Liver (tissue), 9 donors: ENCODE results near the gene MARK3. TPM values are rescaled to one million over a fixed set of nuclear protein-coding genes. Genes with fewer than 3 reads are reported as not detected.

Source experiments
- DNase-seq: peaks from one replicate; pipeline ENCODE4 v3.0.0-alpha.2; 2017; ENCODE audit warnings: low spot score
- H3K27ac ChIP-seq, 2 donors: one replicate each; pipeline ENCODE4 v1.7.0; 2013; ENCODE audit warnings: inconsistent platforms in 2 of 2, low read length in 2 of 2, control low read depth in 1 of 2, low read depth in 1 of 2, mild to moderate bottlenecking in 1 of 2
- H3K27me3 ChIP-seq, 4 donors: one replicate each; pipeline versions ENCODE4 v1.6.1 to v1.7.0; 2013; ENCODE audit warnings: low read length in 3 of 4, inconsistent platforms in 1 of 4, mild to moderate bottlenecking in 1 of 4, moderate library complexity in 1 of 4; ENCODE audit not compliant: control insufficient read depth in 4 of 4, insufficient read depth in 4 of 4
- H3K36me3 ChIP-seq, 4 donors: one replicate each; pipeline versions ENCODE4 v1.6.1 to v1.7.0; 2013; ENCODE audit warnings: low read length in 3 of 4, mild to moderate bottlenecking in 3 of 4, low read depth in 1 of 4, moderate library complexity in 1 of 4; ENCODE audit not compliant: control insufficient read depth in 4 of 4, insufficient read depth in 3 of 4
- H3K4me1 ChIP-seq, 4 donors: one replicate each; pipeline versions ENCODE4 v1.6.1 to v1.7.0; 2013; ENCODE audit warnings: low read length in 3 of 4, mild to moderate bottlenecking in 3 of 4, moderate library complexity in 1 of 4; ENCODE audit not compliant: control insufficient read depth in 4 of 4, insufficient read depth in 4 of 4
- H3K4me3 ChIP-seq, 3 donors: one replicate each; pipeline versions ENCODE4 v1.6.1 to v1.7.0; 2013; ENCODE audit warnings: low read length in 3 of 3, control low read depth in 1 of 3, low read depth in 1 of 3, mild to moderate bottlenecking in 1 of 3
- H3K9ac ChIP-seq, 2 donors: one replicate each; pipeline ENCODE4 v1.7.0; 2013; ENCODE audit warnings: low read length in 2 of 2, mild to moderate bottlenecking in 2 of 2, moderate library complexity in 2 of 2, control low read depth in 1 of 2, low read depth in 1 of 2
- H3K9me3 ChIP-seq, 4 donors: one replicate each; pipeline versions ENCODE4 v1.6.1 to v1.7.0; 2013; ENCODE audit warnings: low read length in 3 of 4; ENCODE audit not compliant: control insufficient read depth in 4 of 4
- EGR1 ChIP-seq, 2 donors: IDR thresholded peaks; 2 replicates each; pipeline ENCODE4 v1.6.1; 2016 to 2018; ENCODE audit warnings: antibody characterized with exemption in 2 of 2, low read depth in 2 of 2
- FOXA1 ChIP-seq: IDR thresholded peaks from 2 replicates; pipeline ENCODE4 v1.6.1; 2016; ENCODE audit warnings: antibody characterized with exemption
- FOXA2 ChIP-seq: IDR thresholded peaks from 2 replicates; pipeline ENCODE4 v1.6.1; 2016; ENCODE audit warnings: antibody characterized with exemption
- GABPA ChIP-seq, 2 donors: IDR thresholded peaks in 1 of 2; conservative IDR thresholded peaks in 1 of 2; 2 replicates each; pipeline ENCODE4 v1.6.1; 2016; ENCODE audit warnings: antibody characterized with exemption in 2 of 2, mild to moderate bottlenecking in 1 of 2, moderate library complexity in 1 of 2
- HNF4A ChIP-seq, 2 donors: conservative IDR thresholded peaks; 2 replicates each; pipeline ENCODE4 v1.6.1; 2016; ENCODE audit warnings: antibody characterized with exemption in 2 of 2, mild to moderate bottlenecking in 2 of 2
- HNF4G ChIP-seq: IDR thresholded peaks from 2 replicates; pipeline ENCODE4 v1.6.1; 2016; ENCODE audit warnings: antibody characterized with exemption
- JUND ChIP-seq, 2 donors: IDR thresholded peaks; 2 replicates each; pipeline ENCODE4 v1.6.1; 2016; ENCODE audit warnings: antibody characterized with exemption in 2 of 2
- NR2F2 ChIP-seq: IDR thresholded peaks from 2 replicates; pipeline ENCODE4 v1.6.1; 2016; ENCODE audit warnings: antibody characterized with exemption
- RAD21 ChIP-seq, 2 donors: IDR thresholded peaks; 2 replicates each; pipeline ENCODE4 v1.6.1; 2016; ENCODE audit warnings: antibody characterized with exemption in 2 of 2, mild to moderate bottlenecking in 2 of 2
- RXRA ChIP-seq, 2 donors: IDR thresholded peaks; 2 replicates each; pipeline ENCODE4 v1.6.1; 2017 to 2018; ENCODE audit warnings: antibody characterized with exemption in 2 of 2, mild to moderate bottlenecking in 1 of 2
- SP1 ChIP-seq: IDR thresholded peaks from 2 replicates; pipeline ENCODE4 v1.6.1; 2018; ENCODE audit warnings: antibody characterized with exemption, mild to moderate bottlenecking
- TAF1 ChIP-seq: conservative IDR thresholded peaks from 2 replicates; pipeline ENCODE4 v1.6.1; 2016; ENCODE audit warnings: antibody characterized with exemption, mild to moderate bottlenecking
- YY1 ChIP-seq: IDR thresholded peaks from 2 replicates; pipeline ENCODE4 v1.6.1; 2016; ENCODE audit warnings: antibody characterized with exemption, mild to moderate bottlenecking
- WGBS: extraction: QIAGEN DNeasy Blood & Tissue Kit; methylation state at CpG from one replicate; pipeline ENCODE4 v1.1.7; 2013; 5-methylcytosine and 5-hydroxymethylcytosine counted together
- polyA plus RNA-seq, 2 donors: library from polyadenylated mRNA; stranded (reverse) in 1 of 2; unstranded in 1 of 2; fragments of 200-250 nt in 1 of 2; fragments of >200 nt in 1 of 2; fragmentation: Nextera tagmentation in 1 of 2; extraction: Ambion mirVana in 1 of 2; gene quantifications; one replicate each; pipeline versions ENCODE4 v1.2.1 to v1.2.3, GENCODE V29; 2013 to 2015
- total RNA-seq, 2 donors: library from RNA; depleted of rRNA; stranded (reverse); fragments of >200 nt; gene quantifications; one replicate each; pipeline ENCODE4 v1.2.3, GENCODE V29; 2014
- TF ChIP-seq, protein P1 (sequence below): fragments of 150-350 bp; IDR thresholded peaks from 2 replicates; pipeline ENCODE4 v1.5.1; 2017; ENCODE audit warnings: improper control_type of control experiment, low read depth, low read length; ENCODE audit not compliant: missing input control
- TF ChIP-seq, protein P2 (sequence below): IDR thresholded peaks from 2 replicates; pipeline ENCODE4 v1.6.1; 2016; ENCODE audit warnings: antibody characterized with exemption, mild to moderate bottlenecking
- TF ChIP-seq, protein P3 (sequence below): IDR thresholded peaks from 2 replicates; pipeline ENCODE4 v1.6.1; 2016; ENCODE audit warnings: antibody characterized with exemption
- TF ChIP-seq, protein P4 (sequence below): IDR thresholded peaks from 2 replicates; pipeline ENCODE4 v1.6.1; 2016; ENCODE audit warnings: antibody characterized with exemption
- TF ChIP-seq, protein P5 (sequence below): IDR thresholded peaks from 2 replicates; pipeline ENCODE4 v1.6.1; 2016; ENCODE audit warnings: antibody characterized with exemption
- donor health status: healthy.
- donor health status: healthy.
- donor health status: healthy.
- donor health status: healthy.
- donor health status: healthy.

The MARK3 gene
- total and polyA plus RNA-seq, 4 donors: 14.1 to 86.0 (median 33.0) TPM

DNA sequence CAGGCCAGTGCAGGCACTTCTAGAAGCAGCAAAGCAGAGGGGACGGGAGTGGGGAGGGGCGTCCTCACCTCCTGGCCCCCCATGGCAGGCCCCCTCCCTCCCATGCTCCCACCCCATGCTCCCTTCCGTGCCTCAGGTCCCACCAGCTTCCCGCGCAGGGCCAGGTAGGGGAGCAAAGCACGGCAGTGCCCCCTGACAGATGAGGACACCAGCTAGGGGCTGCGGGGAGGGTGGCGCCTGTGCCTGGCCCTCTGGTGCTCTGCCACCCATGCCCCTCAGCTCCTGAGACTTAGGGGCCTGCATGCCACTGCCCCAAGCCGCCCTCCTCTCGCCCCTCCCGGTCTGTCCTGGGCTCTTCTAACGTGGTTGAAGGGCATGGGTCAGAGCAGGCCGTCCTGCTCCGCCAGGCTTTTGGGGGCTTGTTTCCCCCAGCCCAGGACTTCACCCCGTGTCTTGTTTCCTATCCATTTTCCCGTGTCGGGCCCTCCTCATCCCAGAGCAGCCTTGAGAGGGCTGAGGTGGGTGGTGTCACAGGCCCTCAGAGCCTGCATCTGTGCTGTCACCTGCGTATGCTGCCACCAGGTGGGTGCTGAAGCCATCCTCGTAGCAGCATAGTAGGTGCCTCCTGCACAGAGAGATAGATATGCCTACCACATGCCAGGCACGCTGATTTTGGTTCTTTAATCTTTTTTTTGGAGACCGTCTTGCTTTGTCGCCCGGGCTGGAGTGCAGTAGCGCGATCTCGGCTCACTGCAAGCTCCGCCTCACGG lies 154.0 kb downstream of the MARK3 start:
- peaks cover 0 to 13% (median 0%) of the 10 kb centered on the region in 4 donors for H3K36me3 ChIP-seq
- TF ChIP-seq SP1: no peak
- TF ChIP-seq, protein P1, sequence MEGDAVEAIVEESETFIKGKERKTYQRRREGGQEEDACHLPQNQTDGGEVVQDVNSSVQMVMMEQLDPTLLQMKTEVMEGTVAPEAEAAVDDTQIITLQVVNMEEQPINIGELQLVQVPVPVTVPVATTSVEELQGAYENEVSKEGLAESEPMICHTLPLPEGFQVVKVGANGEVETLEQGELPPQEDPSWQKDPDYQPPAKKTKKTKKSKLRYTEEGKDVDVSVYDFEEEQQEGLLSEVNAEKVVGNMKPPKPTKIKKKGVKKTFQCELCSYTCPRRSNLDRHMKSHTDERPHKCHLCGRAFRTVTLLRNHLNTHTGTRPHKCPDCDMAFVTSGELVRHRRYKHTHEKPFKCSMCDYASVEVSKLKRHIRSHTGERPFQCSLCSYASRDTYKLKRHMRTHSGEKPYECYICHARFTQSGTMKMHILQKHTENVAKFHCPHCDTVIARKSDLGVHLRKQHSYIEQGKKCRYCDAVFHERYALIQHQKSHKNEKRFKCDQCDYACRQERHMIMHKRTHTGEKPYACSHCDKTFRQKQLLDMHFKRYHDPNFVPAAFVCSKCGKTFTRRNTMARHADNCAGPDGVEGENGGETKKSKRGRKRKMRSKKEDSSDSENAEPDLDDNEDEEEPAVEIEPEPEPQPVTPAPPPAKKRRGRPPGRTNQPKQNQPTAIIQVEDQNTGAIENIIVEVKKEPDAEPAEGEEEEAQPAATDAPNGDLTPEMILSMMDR: no peak
- TF ChIP-seq, protein P2, sequence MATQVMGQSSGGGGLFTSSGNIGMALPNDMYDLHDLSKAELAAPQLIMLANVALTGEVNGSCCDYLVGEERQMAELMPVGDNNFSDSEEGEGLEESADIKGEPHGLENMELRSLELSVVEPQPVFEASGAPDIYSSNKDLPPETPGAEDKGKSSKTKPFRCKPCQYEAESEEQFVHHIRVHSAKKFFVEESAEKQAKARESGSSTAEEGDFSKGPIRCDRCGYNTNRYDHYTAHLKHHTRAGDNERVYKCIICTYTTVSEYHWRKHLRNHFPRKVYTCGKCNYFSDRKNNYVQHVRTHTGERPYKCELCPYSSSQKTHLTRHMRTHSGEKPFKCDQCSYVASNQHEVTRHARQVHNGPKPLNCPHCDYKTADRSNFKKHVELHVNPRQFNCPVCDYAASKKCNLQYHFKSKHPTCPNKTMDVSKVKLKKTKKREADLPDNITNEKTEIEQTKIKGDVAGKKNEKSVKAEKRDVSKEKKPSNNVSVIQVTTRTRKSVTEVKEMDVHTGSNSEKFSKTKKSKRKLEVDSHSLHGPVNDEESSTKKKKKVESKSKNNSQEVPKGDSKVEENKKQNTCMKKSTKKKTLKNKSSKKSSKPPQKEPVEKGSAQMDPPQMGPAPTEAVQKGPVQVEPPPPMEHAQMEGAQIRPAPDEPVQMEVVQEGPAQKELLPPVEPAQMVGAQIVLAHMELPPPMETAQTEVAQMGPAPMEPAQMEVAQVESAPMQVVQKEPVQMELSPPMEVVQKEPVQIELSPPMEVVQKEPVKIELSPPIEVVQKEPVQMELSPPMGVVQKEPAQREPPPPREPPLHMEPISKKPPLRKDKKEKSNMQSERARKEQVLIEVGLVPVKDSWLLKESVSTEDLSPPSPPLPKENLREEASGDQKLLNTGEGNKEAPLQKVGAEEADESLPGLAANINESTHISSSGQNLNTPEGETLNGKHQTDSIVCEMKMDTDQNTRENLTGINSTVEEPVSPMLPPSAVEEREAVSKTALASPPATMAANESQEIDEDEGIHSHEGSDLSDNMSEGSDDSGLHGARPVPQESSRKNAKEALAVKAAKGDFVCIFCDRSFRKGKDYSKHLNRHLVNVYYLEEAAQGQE: no peak
- no peak for TF ChIP-seq FOXA1
- TF ChIP-seq, protein P3, sequence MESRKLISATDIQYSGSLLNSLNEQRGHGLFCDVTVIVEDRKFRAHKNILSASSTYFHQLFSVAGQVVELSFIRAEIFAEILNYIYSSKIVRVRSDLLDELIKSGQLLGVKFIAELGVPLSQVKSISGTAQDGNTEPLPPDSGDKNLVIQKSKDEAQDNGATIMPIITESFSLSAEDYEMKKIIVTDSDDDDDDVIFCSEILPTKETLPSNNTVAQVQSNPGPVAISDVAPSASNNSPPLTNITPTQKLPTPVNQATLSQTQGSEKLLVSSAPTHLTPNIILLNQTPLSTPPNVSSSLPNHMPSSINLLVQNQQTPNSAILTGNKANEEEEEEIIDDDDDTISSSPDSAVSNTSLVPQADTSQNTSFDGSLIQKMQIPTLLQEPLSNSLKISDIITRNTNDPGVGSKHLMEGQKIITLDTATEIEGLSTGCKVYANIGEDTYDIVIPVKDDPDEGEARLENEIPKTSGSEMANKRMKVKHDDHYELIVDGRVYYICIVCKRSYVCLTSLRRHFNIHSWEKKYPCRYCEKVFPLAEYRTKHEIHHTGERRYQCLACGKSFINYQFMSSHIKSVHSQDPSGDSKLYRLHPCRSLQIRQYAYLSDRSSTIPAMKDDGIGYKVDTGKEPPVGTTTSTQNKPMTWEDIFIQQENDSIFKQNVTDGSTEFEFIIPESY: no peak
- no peak for TF ChIP-seq FOXA2
- no peak for TF ChIP-seq RXRA (IDR thresholded peaks at IDR 0.05)
- TF ChIP-seq, protein P4, sequence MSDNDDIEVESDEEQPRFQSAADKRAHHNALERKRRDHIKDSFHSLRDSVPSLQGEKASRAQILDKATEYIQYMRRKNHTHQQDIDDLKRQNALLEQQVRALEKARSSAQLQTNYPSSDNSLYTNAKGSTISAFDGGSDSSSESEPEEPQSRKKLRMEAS: no peak
- TF ChIP-seq TAF1: no peak
- no peak for TF ChIP-seq RAD21 (IDR thresholded peaks at IDR 0.05)
- no peak for TF ChIP-seq EGR1 (IDR thresholded peaks at IDR 0.05; ENCODE audit: low read depth in 2 of 2)
- TF ChIP-seq YY1: no peak
- TF ChIP-seq HNF4A (conservative IDR thresholded peaks at IDR 0.05): no peak
- TF ChIP-seq, protein P5, sequence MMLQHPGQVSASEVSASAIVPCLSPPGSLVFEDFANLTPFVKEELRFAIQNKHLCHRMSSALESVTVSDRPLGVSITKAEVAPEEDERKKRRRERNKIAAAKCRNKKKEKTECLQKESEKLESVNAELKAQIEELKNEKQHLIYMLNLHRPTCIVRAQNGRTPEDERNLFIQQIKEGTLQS: no peak
- TF ChIP-seq GABPA (IDR thresholded peaks at IDR 0.05 in 1 of 2, conservative IDR thresholded peaks at IDR 0.05 in 1 of 2): no peak
- TF ChIP-seq HNF4G: no peak
- no peak for TF ChIP-seq NR2F2
- TF ChIP-seq JUND (IDR thresholded peaks at IDR 0.05): no peak
- 62% methylated on average over 28 of the region's 28 CpGs for WGBS
- H3K27me3 ChIP-seq: no peaks in the 10 kb centered on the region
- no peak overlapping the region for H3K27ac ChIP-seq
- DNase-seq: no peak
- H3K9ac ChIP-seq: no peak overlapping the region
- no peak overlapping the region for H3K4me3 ChIP-seq
- H3K4me1 ChIP-seq: peaks cover 0 to 6% (median 0%) of the 10 kb centered on the region in 4 donors
- no peaks in the 10 kb centered on the region for H3K9me3 ChIP-seq
